Uterus (tissue), 4 donors: ENCODE results near the gene ASB8. TPM values are rescaled to one million over a fixed set of nuclear protein-coding genes. Genes with fewer than 3 reads are reported as not detected.
A peak's percentile ranks its signal among the peaks of the same experiment; 100 is the strongest.
"Not testable (repeated sequence)": the region's sequence is repeated elsewhere in the genome, so short reads cannot be mapped to it uniquely, and the experiment has no call there.

Experiments used
- DNase-seq, 2 donors: peaks; one replicate each; pipeline ENCODE4 v3.0.0-alpha.2; 2019 to 2020
- H3K27ac ChIP-seq, 2 donors: fragments of 200-600 bp; sonication (generic); 1 replicate in 1 of 2; 2 replicates in 1 of 2; pipeline ENCODE4 v1.5.1; 2016 to 2018
- H3K27me3 ChIP-seq, 2 donors: fragments of 200-600 bp; sonication (generic); one replicate each; pipeline ENCODE4 v1.5.1; 2018 to 2019; ENCODE audit warnings: control low read depth in 1 of 2
- H3K36me3 ChIP-seq, 2 donors: fragments of 200-600 bp; sonication (generic); one replicate each; pipeline ENCODE4 v1.5.1; 2019; ENCODE audit warnings: control low read depth in 1 of 2
- H3K4me1 ChIP-seq, 2 donors: fragments of 200-600 bp; sonication (generic); one replicate each; pipeline ENCODE4 v1.5.1; 2018 to 2019; ENCODE audit warnings: control low read depth in 1 of 2
- H3K4me3 ChIP-seq, 2 donors: fragments of 200-600 bp; sonication (generic); 1 replicate in 1 of 2; 2 replicates in 1 of 2; pipeline ENCODE4 v1.5.1; 2018 to 2019; ENCODE audit warnings: mild to moderate bottlenecking in 1 of 2
- H3K9me3 ChIP-seq, 2 donors: fragments of 200-600 bp; sonication (generic); one replicate each; pipeline ENCODE4 v1.5.1; 2019; ENCODE audit warnings: control low read depth in 1 of 2
- CTCF ChIP-seq, 4 experiments: fragments of 200-600 bp in 2 of 4; fragments of 450-650 bp in 2 of 4; sonication (generic) in 2 of 4; IDR thresholded peaks; one replicate each; pipeline ENCODE4 v1.5.1; 2016 to 2019; ENCODE audit warnings: antibody characterized with exemption in 4 of 4, mild to moderate bottlenecking in 2 of 4, moderate library complexity in 1 of 4
- POLR2A ChIP-seq, 2 donors: fragments of 450-650 bp; IDR thresholded peaks; one replicate each; pipeline ENCODE4 v1.6.1; 2016; ENCODE audit warnings: antibody characterized with exemption in 2 of 2, mild to moderate bottlenecking in 1 of 2, moderate library complexity in 1 of 2
- intact Hi-C: fragments of 100-400 bp; cut with DNase I; formaldehyde crosslinking; loops from one replicate; pipeline ENCODE4 v1.15.1; 2023; ENCODE audit warnings: low total_unique reads
- total RNA-seq, 4 donors: library from RNA; depleted of rRNA in 3 of 4; stranded (reverse); fragments of >200 nt in 3 of 4; gene quantifications; one replicate each; pipeline versions ENCODE4 v1.1.0 to v1.2.4, GENCODE V29; 2014 to 2023
- donor health status: DM: yes; HTN: yes; CAD: no.

Gene ASB8
- total RNA-seq, 4 donors from 2014 or later, result 22.3 to 50.9 (median 32.5) TPM

GRCh38 chr12:48160046-48160445, 2.7 kb upstream of the ASB8 start:
- Histone ChIP-seq H3K27ac (no peak overlapping the region), H3K27me3 (no peaks in the 10 kb centered on the region), H3K9me3 (no peaks in the 10 kb centered on the region), H3K4me1 (no peaks in the 10 kb centered on the region), H3K4me3 (no peak overlapping the region), H3K36me3 (no peaks in the 10 kb centered on the region)
- DNase-seq, result no peak
- no peak for TF ChIP-seq CTCF (IDR thresholded peaks at IDR 0.05)
- TF ChIP-seq POLR2A (IDR thresholded peaks at IDR 0.05), result no peak
- intact Hi-C loops, result loop anchor here (10.0 kb wide), 1 partner anchor 65 kb away; no protein-coding TSS in a partner anchor

GRCh38 chr12:48157889-48158370, 615 bp upstream of the ASB8 start:
- peak overlapping the region; percentile 85 to 90 for H3K27ac ChIP-seq
- no peak for TF ChIP-seq POLR2A (IDR thresholded peaks at IDR 0.05)
- no peak for TF ChIP-seq CTCF (IDR thresholded peaks at IDR 0.05)
- no peaks in the 10 kb centered on the region for H3K4me1 ChIP-seq
- no peaks in the 10 kb centered on the region for H3K36me3 ChIP-seq
- intact Hi-C loops, result no loop called here
- no peaks in the 10 kb centered on the region for H3K27me3 ChIP-seq
- DNase-seq, result no peak
- H3K4me3 ChIP-seq, result peak overlapping the region; percentile 75 to 84
- H3K9me3 ChIP-seq, result no peaks in the 10 kb centered on the region

- no peaks in the 10 kb centered on the region for H3K9me3 ChIP-seq
- H3K4me1 ChIP-seq, result no peaks in the 10 kb centered on the region
- DNase-seq, result no peak
- no peaks in the 10 kb centered on the region for H3K36me3 ChIP-seq
- TF ChIP-seq CTCF (IDR thresholded peaks at IDR 0.05) (no peak), POLR2A (IDR thresholded peaks at IDR 0.05) (no peak)
- no peaks in the 10 kb centered on the region for H3K27me3 ChIP-seq
- H3K27ac ChIP-seq, result peak overlapping the region; percentile 85 to 90
- intact Hi-C loops, result no loop called here
- H3K4me3 ChIP-seq, result peak overlapping the region; percentile 75 to 84
Measured at GRCh38 chr12:48156652-48157017, 680 bp downstream of the ASB8 start.

- H3K4me1 ChIP-seq, H3K36me3 ChIP-seq, intact Hi-C loops, H3K27me3 ChIP-seq, H3K27ac ChIP-seq, H3K9me3 ChIP-seq, DNase-seq, H3K4me3 ChIP-seq: not testable (repeated sequence)
Measured at GRCh38 chr12:48155786-48156185, 1.5 kb downstream of the ASB8 start.

GRCh38 chr12:48151103-48151771, 6.1 kb downstream of the ASB8 start:
- H3K36me3 ChIP-seq, result no peaks in the 10 kb centered on the region
- H3K9me3 ChIP-seq, result no peaks in the 10 kb centered on the region
- intact Hi-C loops, result no loop called here

More at GRCh38 chr12:48151103-48151771, 6.1 kb downstream of the ASB8 start:
- Histone ChIP-seq H3K27me3 (no peaks in the 10 kb centered on the region), H3K4me1 (no peaks in the 10 kb centered on the region), H3K4me3 (no peak overlapping the region), H3K27ac (no peak overlapping the region)
- TF ChIP-seq POLR2A (IDR thresholded peaks at IDR 0.05) (no peak), CTCF (IDR thresholded peaks at IDR 0.05) (no peak)
- DNase-seq, result no peak
